CD14-positive monocyte (primary cell): ENCODE results near the gene PIGZ. TPM values are rescaled to one million over a fixed set of nuclear protein-coding genes. Genes with fewer than 3 reads are reported as not detected.

Experiments
- DNase-seq, 3 donors: peaks; one replicate each; pipeline ENCODE4 v3.0.0-alpha.2; 2011 to 2022
- H2AFZ ChIP-seq: 2 replicates; pipeline ENCODE4 v1.6.0; 2012; ENCODE audit warnings: mild to moderate bottlenecking, low read depth, low read length, inconsistent platforms; ENCODE audit not compliant: insufficient read depth, poor library complexity, severe bottlenecking
- H3K27ac ChIP-seq, 2 donors: 1 replicate in 1 of 2; 2 replicates in 1 of 2; pipeline ENCODE4 v1.5.1; 2012 to 2013; ENCODE audit warnings: low read length in 2 of 2, control low read depth in 1 of 2, inconsistent platforms in 1 of 2, low read depth in 1 of 2, mild to moderate bottlenecking in 1 of 2
- H3K27me3 ChIP-seq, 2 donors: one replicate each; pipeline versions ENCODE4 v1.6.0 to v1.6.1; 2011 to 2013; ENCODE audit warnings: low read length in 2 of 2; ENCODE audit not compliant: control insufficient read depth in 2 of 2, insufficient read depth in 2 of 2
- H3K36me3 ChIP-seq, 2 donors: replicated peaks in 1 of 2; 1 replicate in 1 of 2; 2 replicates in 1 of 2; pipeline versions ENCODE4 v1.5.1 to v1.6.1; 2012 to 2013; ENCODE audit warnings: low read length in 2 of 2, control low read depth in 1 of 2, inconsistent platforms in 1 of 2, mild to moderate bottlenecking in 1 of 2; ENCODE audit not compliant: insufficient read depth in 2 of 2, control insufficient read depth in 1 of 2
- H3K4me1 ChIP-seq, 2 donors: 1 replicate in 1 of 2; 2 replicates in 1 of 2; pipeline versions ENCODE4 v1.5.1 to v1.6.1; 2012 to 2013; ENCODE audit warnings: low read length in 2 of 2, control low read depth in 1 of 2, inconsistent platforms in 1 of 2, mild to moderate bottlenecking in 1 of 2, moderate library complexity in 1 of 2; ENCODE audit not compliant: insufficient read depth in 2 of 2, control insufficient read depth in 1 of 2
- H3K4me2 ChIP-seq: replicated peaks from 2 replicates; pipeline ENCODE3; 2012; ENCODE audit warnings: low read length, moderate library complexity, mild to moderate bottlenecking; ENCODE audit not compliant: poor library complexity, severe bottlenecking; ENCODE audit errors: extremely low read depth
- H3K4me3 ChIP-seq, 3 experiments: fragments of 200-600 bp in 1 of 3; sonication (generic) in 1 of 3; replicated peaks in 1 of 3; 1 replicate in 2 of 3; 2 replicates in 1 of 3; pipeline ENCODE4 v1.5.1; 2011 to 2013; ENCODE audit warnings: low read length in 3 of 3, mild to moderate bottlenecking in 3 of 3, control low read depth in 2 of 3, low read depth in 2 of 3, inconsistent platforms in 1 of 3, moderate library complexity in 1 of 3
- H3K79me2 ChIP-seq: 2 replicates; pipeline ENCODE4 v1.6.0; 2012; ENCODE audit warnings: mild to moderate bottlenecking, control low read depth, inconsistent platforms, low read length, moderate library complexity; ENCODE audit not compliant: insufficient read depth
- H3K9ac ChIP-seq: 2 replicates; pipeline ENCODE4 v1.6.0; 2017; ENCODE audit warnings: low read length, mild to moderate bottlenecking; ENCODE audit not compliant: insufficient read depth, poor library complexity, severe bottlenecking
- H3K9me3 ChIP-seq, 2 donors: replicated peaks in 1 of 2; 1 replicate in 1 of 2; 2 replicates in 1 of 2; pipeline versions ENCODE4 v1.5.1 to v1.6.1; 2012 to 2013; ENCODE audit warnings: low read length in 2 of 2, control low read depth in 1 of 2; ENCODE audit not compliant: control insufficient read depth in 1 of 2, insufficient read depth in 1 of 2
- H4K20me1 ChIP-seq: 2 replicates; pipeline ENCODE4 v1.6.0; 2012; ENCODE audit warnings: mild to moderate bottlenecking, low read length, control low read depth, moderate library complexity; ENCODE audit not compliant: insufficient read depth
- H3K27ac Mint-ChIP-seq, 7 donors: one replicate each; pipeline ENCODE4 v1.8.0; 2020; ENCODE audit warnings: mild to moderate bottlenecking in 7 of 7, mixed read lengths in 7 of 7, moderate library complexity in 6 of 7, inconsistent platforms in 2 of 7
- H3K27me3 Mint-ChIP-seq, 3 donors: one replicate each; pipeline ENCODE4 v1.8.0; 2021 to 2022; ENCODE audit warnings: low read depth in 3 of 3, mild to moderate bottlenecking in 3 of 3, mixed read lengths in 3 of 3, moderate library complexity in 3 of 3, inconsistent platforms in 1 of 3
- H3K36me3 Mint-ChIP-seq, 2 donors: one replicate each; pipeline ENCODE4 v1.8.0; 2020; ENCODE audit warnings: mixed read lengths in 2 of 2, inconsistent platforms in 1 of 2, mild to moderate bottlenecking in 1 of 2
- H3K4me1 Mint-ChIP-seq: one replicate; pipeline ENCODE4 v1.8.0; 2020; ENCODE audit warnings: mild to moderate bottlenecking, mixed read lengths
- H3K4me3 Mint-ChIP-seq, 2 donors: one replicate each; pipeline ENCODE4 v1.8.0; 2020; ENCODE audit warnings: mild to moderate bottlenecking in 2 of 2, mixed read lengths in 2 of 2, moderate library complexity in 1 of 2
- H3K9me3 Mint-ChIP-seq, 7 donors: one replicate each; pipeline ENCODE4 v1.8.0; 2020 to 2022; ENCODE audit warnings: mixed read lengths in 7 of 7, mild to moderate bottlenecking in 6 of 7, moderate library complexity in 6 of 7, inconsistent platforms in 2 of 7
- WGBS: methylation state at CpG from one replicate; pipeline ENCODE4 v1.1.5; 2013; ENCODE audit warnings: missing lambda C conversion rate; ENCODE audit not compliant: insufficient coverage; 5-methylcytosine and 5-hydroxymethylcytosine counted together
- intact Hi-C, 2 donors: fragments of 100-400 bp; cut with micrococcal nuclease; formaldehyde crosslinking; loops; one replicate each; pipeline versions ENCODE4 v1.15.0 to v1.15.1; 2023
- polyA plus RNA-seq, 3 donors: library from polyadenylated mRNA; depleted of rRNA in 1 of 3; unstranded in 2 of 3; stranded (reverse) in 1 of 3; fragments of 300-500 nt in 2 of 3; fragments of >200 nt in 1 of 3; fragmentation: Illumina TruSeq in 2 of 3; gene quantifications; 1 replicate in 2 of 3; 2 replicates in 1 of 3; pipeline ENCODE4 v1.2.3, GENCODE V29; 2012 to 2021
- TF ChIP-seq, protein P1 (sequence below): fragments of 200-600 bp; IDR thresholded peaks from one replicate; pipeline ENCODE4 v1.8.0; 2022; ENCODE audit warnings: antibody characterized with exemption, mild to moderate bottlenecking

The PIGZ gene
- polyA plus RNA-seq, 3 donors: 1.6 to 3.8 (median 1.9) TPM

DNA sequence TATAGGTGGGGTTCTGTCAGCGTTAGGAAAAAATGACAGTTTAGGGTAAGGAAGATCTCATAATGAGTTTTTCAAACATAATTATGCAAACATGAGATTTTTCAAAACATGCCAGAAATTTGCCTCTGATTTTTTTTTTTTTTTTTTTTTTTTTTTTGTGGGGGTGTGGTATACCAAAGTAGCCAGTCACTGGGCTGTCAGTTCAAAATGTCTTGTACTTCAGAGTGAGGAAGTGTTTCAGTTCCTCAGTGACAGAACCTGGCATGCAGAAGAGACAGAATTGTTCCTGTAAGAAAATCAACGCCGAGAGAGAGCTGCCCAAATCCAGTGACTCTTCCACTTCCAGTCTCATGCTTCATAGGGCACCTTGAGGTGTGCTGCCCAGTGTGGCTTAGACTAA, 36.0 kb downstream of the PIGZ start:
- H3K4me3 ChIP-seq: no peak overlapping the region
- no peaks in the 10 kb centered on the region for H3K4me1 ChIP-seq
- TF ChIP-seq, protein P1, sequence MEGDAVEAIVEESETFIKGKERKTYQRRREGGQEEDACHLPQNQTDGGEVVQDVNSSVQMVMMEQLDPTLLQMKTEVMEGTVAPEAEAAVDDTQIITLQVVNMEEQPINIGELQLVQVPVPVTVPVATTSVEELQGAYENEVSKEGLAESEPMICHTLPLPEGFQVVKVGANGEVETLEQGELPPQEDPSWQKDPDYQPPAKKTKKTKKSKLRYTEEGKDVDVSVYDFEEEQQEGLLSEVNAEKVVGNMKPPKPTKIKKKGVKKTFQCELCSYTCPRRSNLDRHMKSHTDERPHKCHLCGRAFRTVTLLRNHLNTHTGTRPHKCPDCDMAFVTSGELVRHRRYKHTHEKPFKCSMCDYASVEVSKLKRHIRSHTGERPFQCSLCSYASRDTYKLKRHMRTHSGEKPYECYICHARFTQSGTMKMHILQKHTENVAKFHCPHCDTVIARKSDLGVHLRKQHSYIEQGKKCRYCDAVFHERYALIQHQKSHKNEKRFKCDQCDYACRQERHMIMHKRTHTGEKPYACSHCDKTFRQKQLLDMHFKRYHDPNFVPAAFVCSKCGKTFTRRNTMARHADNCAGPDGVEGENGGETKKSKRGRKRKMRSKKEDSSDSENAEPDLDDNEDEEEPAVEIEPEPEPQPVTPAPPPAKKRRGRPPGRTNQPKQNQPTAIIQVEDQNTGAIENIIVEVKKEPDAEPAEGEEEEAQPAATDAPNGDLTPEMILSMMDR: no peak
- peaks cover 7% of the 10 kb centered on the region for H4K20me1 ChIP-seq
- H3K27me3 Mint-ChIP-seq: peaks cover 0 to 1% (median 0%) of the 10 kb centered on the region in 3 donors
- no peak overlapping the region for H3K4me3 Mint-ChIP-seq
- no peaks in the 10 kb centered on the region for H3K9me3 Mint-ChIP-seq
- H2AFZ ChIP-seq: no peak overlapping the region
- intact Hi-C loops: no loop called here
- H3K27me3 ChIP-seq: no peaks in the 10 kb centered on the region
- H3K9me3 ChIP-seq: no peaks in the 10 kb centered on the region
- H3K36me3 ChIP-seq: peaks cover 86 to 100% of the 10 kb centered on the region in 2 donors
- H3K27ac Mint-ChIP-seq: peak overlapping the region in 4 of 7 donors; percentile 22 to 85 (median 60)
- no CpG with 5 or more reads among the region's 3 CpGs for WGBS
- no peak overlapping the region for H3K9ac ChIP-seq
- no peak overlapping the region for H3K4me2 ChIP-seq
- no peaks in the 10 kb centered on the region for H3K4me1 Mint-ChIP-seq
- H3K36me3 Mint-ChIP-seq: peaks cover 82 to 92% of the 10 kb centered on the region in 2 donors
- H3K27ac ChIP-seq: peak overlapping the region in 1 of 2 donors; percentile 47
- H3K79me2 ChIP-seq: no peaks in the 10 kb centered on the region
- peak in 2 of 3 donors; percentile 9 to 22 for DNase-seq

DNA sequence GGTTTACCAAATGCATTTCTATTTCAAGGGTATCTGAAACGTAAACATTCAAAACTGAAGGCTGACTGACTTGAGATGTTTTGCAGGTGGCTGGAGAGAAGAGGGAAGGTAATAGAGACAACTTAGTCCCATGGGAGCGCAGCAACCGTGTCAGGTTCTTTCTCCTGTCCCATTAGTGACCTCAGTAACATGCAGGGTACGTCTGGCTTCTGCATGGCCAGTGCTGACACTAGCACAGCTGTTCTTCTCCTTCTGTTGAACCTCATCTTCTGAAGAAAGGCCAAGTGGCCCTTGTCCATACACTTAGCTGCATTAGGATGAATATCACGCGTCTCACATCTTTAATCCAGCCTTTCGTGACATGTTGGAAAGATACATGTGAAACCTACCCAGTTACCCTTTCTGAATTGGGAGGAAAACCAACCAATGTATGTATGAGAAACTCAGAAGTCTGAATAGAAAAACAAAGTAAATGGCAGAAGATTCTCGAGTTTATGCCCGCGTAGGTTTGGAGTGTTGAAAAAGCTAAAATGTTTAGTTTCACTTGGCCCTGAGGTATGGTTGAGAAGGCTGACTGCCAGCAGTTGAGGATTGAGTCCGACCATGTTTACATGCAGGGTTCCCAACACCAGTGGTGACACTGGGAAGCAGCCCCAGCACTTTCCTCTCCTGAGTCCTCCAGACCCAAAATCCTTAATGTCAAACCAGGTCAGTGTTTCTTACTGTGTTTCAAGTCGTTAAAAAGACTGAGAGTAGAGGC, 36.6 kb downstream of the PIGZ start:
- Mint-ChIP-seq H3K27me3 (no peaks in the 10 kb centered on the region), H3K27ac (peak overlapping the region in 5 of 7 donors; percentile 22 to 85 (median 69)), H3K9me3 (no peaks in the 10 kb centered on the region), H3K4me3 (no peak overlapping the region), H3K36me3 (peaks cover 81 to 91% of the 10 kb centered on the region in 2 donors), H3K4me1 (no peaks in the 10 kb centered on the region)
- Histone ChIP-seq H3K79me2 (no peaks in the 10 kb centered on the region), H3K4me1 (no peaks in the 10 kb centered on the region), H3K4me3 (no peak overlapping the region), H3K9ac (no peak overlapping the region), H3K27me3 (no peaks in the 10 kb centered on the region), H3K4me2 (no peak overlapping the region), H3K27ac (peak overlapping the region in 1 of 2 donors; percentile 47), H3K36me3 (peaks cover 81 to 100% of the 10 kb centered on the region in 2 donors), H4K20me1 (peaks cover 7% of the 10 kb centered on the region), H3K9me3 (no peaks in the 10 kb centered on the region), H2AFZ (no peak overlapping the region)
- WGBS: 100% methylated on average over 6 of the region's 12 CpGs
- TF ChIP-seq, protein P1: no peak
- intact Hi-C loops: no loop called here
- DNase-seq: no peak
